NCI-H446 (cell line): ENCODE measurements around the gene PNMA1.
A peak's percentile ranks its signal among the peaks of the same experiment; 100 is the strongest.

Experiments used
- DNase-seq, 2 experiments: peaks; one replicate each; lab custom pipeline; 2025; lab: John Stamatoyannopoulos, UW

Gene PNMA1

GRCh38 chr14:73750531-73750901 lies 36.3 kb upstream of the PNMA1 start:
- peak in 1 of 2 experiments; percentile 53 for DNase-seq

GRCh38 chr14:73749706-73750530 lies 35.7 kb upstream of the PNMA1 start:
- DNase-seq = no peak

GRCh38 chr14:73748858-73749357 lies 34.7 kb upstream of the PNMA1 start:
- DNase-seq = no peak

- no peak for DNase-seq
Observed at GRCh38 chr14:73747379-73748211, 33.4 kb upstream of the PNMA1 start.

- DNase-seq = no peak
Observed at GRCh38 chr14:73746520-73747378, 32.6 kb upstream of the PNMA1 start.

- no peak for DNase-seq
Observed at GRCh38 chr14:73745571-73746519, 31.7 kb upstream of the PNMA1 start.

GRCh38 chr14:73744874-73745529 lies 30.8 kb upstream of the PNMA1 start:
- no peak for DNase-seq

- DNase-seq = no peak
Observed at GRCh38 chr14:73744175-73744867, 30.1 kb upstream of the PNMA1 start.

GRCh38 chr14:73743431-73743931 lies 29.3 kb upstream of the PNMA1 start:
- DNase-seq = no peak

- DNase-seq = no peak
Observed at GRCh38 chr14:73742520-73743238, 28.5 kb upstream of the PNMA1 start.

- no peak for DNase-seq
Observed at GRCh38 chr14:73741876-73742519, 27.8 kb upstream of the PNMA1 start.

- no peak for DNase-seq
Observed at GRCh38 chr14:73741386-73741875, 27.2 kb upstream of the PNMA1 start.

GRCh38 chr14:73740618-73741326 lies 26.6 kb upstream of the PNMA1 start:
- no peak for DNase-seq

GRCh38 chr14:73739899-73740617 lies 25.9 kb upstream of the PNMA1 start:
- DNase-seq = no peak

GRCh38 chr14:73739174-73739898 lies 25.2 kb upstream of the PNMA1 start:
- no peak for DNase-seq

- no peak for DNase-seq
Observed at GRCh38 chr14:73738518-73739173, 24.5 kb upstream of the PNMA1 start.
